Measurements from ENCODE around the gene KCNH8.

GRCh38 chr3:19559724-19560442 lies 411.6 kb downstream of the KCNH8 start:
- TF ChIP-seq POLR2A (IDR thresholded peaks at IDR 0.05) (no peak), CTCF (IDR thresholded peaks at IDR 0.05) (no peak)
